ENCODE results near the gene CHERP.

DNA sequence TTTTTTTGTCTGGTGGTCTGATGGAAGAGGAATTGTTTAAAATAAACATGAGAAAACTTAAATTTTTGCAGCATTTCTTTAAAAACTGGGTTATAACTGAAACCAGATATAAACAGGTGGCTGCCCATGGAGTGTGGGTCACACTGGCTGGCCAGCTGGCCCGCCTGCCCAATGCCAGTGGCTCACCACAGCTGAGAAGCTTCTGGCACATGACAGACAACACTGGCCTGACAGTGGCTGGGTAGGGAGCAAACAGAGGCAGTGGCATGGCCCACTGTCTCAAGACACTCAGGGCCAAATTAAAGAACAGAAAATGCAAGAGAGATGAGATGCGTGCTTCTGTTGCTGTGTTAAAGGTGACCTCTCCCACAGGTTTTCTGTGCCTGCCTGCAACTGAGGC, 33.0 kb upstream of the CHERP start:
- TF ChIP-seq, protein P1, sequence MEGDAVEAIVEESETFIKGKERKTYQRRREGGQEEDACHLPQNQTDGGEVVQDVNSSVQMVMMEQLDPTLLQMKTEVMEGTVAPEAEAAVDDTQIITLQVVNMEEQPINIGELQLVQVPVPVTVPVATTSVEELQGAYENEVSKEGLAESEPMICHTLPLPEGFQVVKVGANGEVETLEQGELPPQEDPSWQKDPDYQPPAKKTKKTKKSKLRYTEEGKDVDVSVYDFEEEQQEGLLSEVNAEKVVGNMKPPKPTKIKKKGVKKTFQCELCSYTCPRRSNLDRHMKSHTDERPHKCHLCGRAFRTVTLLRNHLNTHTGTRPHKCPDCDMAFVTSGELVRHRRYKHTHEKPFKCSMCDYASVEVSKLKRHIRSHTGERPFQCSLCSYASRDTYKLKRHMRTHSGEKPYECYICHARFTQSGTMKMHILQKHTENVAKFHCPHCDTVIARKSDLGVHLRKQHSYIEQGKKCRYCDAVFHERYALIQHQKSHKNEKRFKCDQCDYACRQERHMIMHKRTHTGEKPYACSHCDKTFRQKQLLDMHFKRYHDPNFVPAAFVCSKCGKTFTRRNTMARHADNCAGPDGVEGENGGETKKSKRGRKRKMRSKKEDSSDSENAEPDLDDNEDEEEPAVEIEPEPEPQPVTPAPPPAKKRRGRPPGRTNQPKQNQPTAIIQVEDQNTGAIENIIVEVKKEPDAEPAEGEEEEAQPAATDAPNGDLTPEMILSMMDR (IDR thresholded peaks at IDR 0.05; ENCODE audit: low read length) = no peak
- TF ChIP-seq EZH2 (IDR thresholded peaks at IDR 0.05; ENCODE audit: borderline replicate concordance, low read length) = no peak
